DLD1 (cell line): ENCODE measurements around the gene CAMTA1.

Source experiments
- in situ Hi-C: cut with HindIII; loops from 2 replicates; pipeline ENCODE4 v1.10.0; 2017; ENCODE audit warnings: low sequenced_read_pairs

Gene CAMTA1

DNA sequence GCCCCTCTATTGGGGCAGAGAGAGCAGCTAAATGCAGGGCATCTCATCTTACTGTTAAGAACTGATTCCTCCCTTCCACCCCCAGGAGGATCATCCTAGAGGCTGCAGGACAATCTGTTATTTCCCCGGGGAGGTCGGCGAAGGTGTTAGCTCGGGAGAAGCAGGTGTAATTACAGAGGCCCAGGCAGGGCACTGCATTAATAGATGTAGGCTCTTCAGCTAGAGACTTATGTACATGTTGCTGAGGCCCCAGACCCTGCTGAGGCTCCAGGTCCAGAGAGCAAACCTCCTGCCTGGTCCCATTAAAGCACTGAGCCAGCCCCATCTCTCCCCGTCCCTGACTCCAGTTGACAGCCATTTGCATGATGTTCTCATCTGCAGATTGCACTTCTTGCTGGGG lies 665.6 kb downstream of the CAMTA1 start:
- in situ Hi-C loops, result no loop called here

DNA sequence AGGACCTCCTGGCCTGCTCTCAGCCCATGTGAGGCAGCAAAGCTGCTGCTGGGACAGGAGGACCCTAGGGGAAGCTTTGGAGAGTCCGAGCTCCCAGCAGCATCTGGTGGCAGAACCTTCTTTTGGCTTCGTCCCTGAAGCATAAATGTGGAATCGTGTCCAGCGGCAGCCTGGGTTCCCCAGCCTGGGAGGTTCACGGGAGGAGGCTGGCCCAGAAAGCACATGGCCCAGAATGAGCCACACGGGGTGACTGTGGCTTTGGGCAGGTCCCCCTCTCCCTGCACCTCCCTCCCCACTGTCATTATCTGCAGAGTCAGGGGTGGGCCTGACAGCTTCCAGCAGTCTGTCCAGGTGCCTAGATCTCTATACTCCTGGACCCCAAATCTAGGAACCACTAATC lies 667.8 kb downstream of the CAMTA1 start:
- in situ Hi-C loops, result no loop called here

DNA sequence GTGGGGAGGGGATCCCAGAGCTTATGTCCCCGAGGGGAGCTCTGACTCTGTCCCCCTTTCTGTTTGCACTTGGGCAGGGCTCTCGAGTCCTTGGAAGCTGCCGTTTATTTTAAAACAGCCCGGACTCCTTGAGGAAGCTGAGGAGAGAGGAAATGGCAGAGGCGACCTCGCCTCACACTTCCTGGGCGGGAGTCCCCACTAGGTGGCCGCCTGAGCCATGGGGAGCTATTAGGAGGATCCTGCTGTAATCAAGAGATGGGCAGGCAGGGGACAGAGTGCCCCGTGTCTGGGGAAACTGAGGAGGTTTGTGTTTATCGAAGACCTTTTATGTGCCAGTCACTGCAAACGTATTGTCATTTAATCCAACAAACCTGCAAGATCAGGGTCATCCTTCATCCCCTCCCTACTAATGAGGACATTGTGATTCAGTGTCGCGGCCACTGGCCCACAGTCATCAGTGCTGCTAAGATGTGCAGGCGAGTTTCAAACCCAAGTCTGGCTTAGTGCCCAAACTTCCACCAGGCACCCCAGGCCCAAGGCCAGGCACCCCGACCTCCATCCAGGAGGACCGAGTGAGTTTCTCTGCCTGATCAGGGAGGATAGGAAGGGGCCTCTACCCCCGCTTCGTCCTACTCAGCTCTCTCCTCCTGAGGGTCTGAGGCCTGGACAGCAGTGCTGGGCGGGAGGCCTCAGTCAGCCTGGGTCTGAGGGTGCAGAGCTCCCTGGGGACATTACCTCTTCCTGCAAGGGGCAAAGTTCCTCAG lies 669.0 kb downstream of the CAMTA1 start:
- in situ Hi-C loops, result no loop called here

DNA sequence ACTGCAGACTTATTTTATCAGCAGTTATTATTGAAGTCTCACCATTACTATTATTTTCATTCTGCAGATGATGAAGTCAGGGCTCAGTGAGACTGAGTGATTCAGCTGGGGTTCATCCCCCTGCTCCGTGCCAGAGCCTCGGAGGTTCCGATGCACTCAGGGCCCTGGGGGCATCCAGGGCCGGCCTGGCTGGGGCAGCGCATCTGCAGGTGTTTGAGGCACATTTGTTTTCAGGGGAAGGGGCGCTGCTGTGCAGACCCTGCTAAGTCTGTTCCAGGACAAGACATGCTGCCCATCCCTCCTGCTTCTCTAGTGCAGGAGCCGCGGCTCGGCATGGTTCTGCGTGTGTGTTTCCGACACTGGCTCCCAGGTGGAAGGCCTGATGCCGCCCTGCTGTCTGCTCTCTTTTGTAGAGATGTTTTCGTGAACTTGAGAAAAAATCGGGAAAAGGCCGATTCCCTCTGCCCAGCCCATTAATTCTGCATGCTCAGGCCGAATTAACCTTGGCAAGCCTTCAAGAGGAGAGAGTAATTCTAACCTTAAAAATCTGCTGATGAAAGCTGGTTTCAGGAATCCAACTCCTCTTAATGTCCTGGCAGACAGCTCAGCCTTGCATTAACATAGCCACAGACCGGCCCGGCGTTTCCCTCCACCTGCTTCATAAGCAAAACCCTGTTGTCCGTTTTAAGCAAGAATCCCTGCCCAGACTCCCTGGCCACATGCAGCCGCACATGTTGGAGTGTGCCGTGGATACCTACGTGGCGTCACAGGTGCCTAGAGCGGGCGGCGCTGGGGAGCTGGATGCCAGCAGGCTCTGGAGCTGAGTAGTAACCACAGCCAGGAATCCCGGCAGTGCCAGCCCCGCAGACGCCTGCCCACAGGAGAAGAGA lies 669.9 kb downstream of the CAMTA1 start:
- in situ Hi-C loops, result no loop called here

DNA sequence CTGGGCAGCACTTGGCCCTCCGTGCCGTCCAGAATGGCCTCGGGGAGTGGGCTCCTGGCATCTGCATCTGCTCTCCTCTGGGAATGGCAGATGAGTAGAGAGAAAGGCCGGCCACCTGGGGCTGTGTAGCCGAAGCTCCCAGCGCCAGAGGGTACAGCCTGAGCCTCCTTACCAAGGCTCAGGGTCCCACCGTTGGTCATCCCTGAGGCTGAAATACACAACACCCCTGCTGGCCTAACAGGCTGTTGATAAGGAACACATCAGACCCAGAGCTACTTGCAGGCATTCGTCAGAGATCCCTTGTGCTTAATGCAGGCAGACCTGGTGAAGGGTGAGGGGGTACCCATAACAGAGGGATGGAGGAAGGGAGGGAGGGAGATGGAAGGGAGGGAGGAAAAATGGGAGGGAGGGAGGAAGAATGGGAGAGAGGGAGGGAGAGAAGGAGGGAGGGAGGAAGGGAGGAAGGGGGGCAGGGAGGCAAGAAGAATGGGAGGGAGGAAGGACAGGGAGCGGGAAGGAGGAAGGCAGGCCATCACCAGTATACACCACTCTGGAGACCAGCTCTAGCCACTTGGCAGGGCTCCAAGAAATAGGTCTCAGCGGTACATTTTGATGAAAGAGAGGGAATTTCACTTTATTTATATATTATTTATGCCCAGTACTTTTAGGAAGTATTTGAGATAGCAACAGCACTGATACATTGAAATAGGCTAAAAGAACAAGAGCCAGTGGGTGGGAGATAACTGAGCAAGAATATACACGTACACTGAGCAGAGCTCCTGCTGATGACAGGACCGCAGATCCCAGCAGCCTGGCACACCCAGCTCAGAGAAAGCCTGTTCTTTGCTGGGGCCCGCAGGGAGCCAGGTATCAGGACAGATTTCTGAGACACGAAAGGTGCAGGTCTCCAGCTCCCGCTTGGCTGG lies 670.8 kb downstream of the CAMTA1 start:
- in situ Hi-C loops, result no loop called here

DNA sequence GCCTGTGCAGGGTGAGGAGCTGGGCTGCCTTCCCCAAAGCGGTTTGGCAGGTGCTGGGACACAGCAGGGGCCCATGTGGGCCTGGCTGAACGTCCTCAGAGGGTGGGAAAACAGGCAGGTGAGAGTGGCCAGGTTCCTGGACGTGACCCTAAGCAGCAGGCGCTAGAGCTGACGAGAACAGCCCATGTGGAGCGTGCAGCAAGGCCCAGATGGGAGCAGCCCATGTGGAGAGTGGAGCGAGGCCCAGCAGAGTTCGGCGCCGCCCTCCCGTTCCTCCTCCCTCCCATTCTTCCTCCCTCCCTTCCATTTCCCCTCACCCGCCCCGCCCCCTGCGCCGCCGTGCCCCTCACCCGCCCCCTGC lies 671.4 kb downstream of the CAMTA1 start:
- in situ Hi-C loops, result no loop called here

DNA sequence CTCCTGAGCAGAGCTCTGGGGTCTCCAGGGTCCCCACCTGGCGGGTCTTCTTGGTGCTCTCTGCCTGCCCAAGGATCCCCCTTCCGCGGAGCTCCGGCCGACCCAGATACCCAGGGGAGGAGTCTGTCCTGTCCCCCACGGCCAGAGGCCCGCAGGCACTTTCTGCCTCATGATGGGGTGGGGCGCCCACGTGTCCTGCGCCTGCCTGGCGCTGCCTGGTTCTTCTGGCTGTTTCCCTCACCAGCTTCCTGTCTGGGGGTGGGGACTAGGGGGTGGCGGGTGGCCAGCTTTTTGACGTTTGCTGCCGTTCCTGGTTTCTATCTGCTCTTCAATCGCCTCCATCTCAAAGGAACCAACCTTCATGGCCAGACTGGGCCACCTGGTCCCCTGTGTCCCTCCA lies 672.6 kb downstream of the CAMTA1 start:
- in situ Hi-C loops, result no loop called here

DNA sequence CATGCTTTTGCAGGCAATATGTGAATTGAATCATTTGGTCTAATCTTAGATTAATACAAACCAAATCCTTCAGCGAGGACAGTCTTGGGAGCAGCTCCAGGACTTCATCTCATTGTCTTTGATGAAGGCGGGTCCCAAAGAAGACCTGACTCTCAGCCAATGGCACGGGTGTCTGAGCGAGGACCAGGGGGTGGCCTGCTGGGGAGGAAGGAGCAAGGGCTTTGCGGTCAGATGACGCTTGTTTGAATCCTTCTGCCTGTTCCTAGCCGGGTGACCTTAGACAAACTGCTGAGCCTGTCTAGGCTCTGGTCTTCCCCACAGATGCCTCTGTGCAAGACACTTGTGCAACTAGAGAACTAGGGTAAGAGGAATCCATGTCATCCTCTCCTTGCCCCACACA lies 673.7 kb downstream of the CAMTA1 start:
- in situ Hi-C loops, result no loop called here

DNA sequence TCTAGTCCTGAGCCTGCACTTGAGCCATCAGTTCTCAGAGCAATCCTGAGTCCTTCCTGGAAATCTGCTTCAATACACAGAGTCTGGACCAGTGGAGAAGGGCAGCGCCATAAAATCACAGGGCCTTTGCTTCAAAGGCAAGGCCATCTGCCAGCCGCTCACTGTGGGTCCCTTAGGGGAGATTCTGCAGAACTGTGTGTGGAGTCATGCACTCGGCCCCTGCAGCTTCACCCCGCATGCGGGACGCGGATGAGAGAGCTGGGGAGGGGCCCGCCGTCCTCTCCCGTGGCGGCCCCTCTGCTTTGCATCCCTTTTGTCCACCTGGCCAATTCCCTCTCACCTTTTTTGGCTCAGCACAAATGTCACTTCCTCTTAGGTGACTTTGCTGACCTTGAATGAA lies 674.7 kb downstream of the CAMTA1 start:
- in situ Hi-C loops, result no loop called here

DNA sequence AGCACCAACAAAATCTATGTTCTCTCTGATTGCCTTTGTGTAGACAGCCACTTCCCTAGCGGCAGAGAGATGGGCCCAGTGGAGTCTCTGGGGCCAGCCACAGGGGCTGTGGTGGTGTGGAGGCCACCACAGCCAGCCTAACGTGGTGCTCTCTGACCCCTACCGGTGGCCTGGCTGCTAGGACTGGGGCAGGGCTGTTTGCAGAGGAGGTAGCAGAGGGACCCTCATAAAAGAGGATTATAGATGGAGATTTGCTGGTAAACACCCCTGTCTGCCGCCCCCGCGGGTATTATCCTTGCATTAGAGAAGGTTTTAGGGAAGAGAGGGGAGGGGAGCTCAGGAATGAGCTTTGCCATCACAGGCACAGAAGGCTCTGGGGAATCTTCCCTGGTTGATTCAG lies 675.6 kb downstream of the CAMTA1 start:
- in situ Hi-C loops, result no loop called here

DNA sequence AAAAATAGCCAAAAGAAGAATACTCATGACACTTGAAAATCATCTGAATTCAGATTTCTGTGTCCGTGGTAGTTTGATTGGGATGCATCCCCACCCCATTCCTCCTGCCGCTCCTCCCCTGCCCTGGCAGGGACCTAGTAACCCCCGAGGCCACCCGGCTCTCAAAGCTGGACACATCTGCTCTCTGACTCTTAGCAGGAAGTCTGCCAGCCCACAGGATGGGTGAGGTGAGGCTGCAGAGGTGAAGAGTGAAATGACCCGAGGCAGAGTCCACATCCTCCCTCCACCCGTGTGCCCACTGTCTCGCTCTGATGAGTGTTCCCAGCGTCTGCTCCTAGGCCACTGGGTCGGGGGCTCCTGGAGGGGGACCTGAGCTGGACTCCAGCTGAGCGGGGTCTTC lies 677.4 kb downstream of the CAMTA1 start:
- in situ Hi-C loops, result no loop called here

DNA sequence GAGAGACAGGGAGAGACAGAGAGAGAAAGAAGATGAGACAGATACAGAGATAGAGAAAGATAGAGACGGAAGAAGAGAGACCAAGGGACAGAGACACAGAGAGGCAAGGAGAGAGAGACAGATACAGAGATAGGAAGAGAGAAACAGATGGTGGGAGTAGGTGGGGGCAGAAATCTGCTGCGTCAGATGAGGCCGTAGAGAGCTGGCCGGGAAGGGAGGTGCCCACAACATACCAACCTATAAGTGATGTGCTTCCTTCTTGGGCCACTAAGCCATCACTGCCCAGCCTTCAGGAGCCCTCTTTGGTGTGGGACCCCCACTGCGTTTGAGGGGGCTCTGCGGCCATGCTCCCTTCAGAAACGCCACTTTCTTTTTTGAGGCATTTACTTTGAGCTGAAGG lies 678.3 kb downstream of the CAMTA1 start:
- in situ Hi-C loops, result no loop called here

DNA sequence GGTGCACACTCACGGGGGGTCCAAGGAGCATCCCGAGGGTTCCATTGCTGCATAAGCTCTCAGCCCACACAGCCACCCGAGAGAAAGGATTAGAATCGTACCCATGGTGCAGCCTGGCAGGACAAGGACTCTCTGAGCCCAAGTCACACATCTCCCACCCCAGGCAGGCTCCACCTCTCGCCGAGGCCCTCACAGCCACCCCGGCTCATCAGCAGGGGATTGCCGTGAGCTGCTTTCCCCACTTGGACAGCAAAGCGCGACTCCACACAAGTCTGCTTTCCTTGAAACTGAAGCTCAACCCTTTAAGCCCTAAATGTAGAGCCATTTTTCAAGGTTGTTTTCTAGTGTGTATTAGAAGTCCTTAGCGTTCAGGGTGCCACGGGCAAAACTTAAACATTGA lies 679.5 kb downstream of the CAMTA1 start:
- in situ Hi-C loops, result no loop called here

DNA sequence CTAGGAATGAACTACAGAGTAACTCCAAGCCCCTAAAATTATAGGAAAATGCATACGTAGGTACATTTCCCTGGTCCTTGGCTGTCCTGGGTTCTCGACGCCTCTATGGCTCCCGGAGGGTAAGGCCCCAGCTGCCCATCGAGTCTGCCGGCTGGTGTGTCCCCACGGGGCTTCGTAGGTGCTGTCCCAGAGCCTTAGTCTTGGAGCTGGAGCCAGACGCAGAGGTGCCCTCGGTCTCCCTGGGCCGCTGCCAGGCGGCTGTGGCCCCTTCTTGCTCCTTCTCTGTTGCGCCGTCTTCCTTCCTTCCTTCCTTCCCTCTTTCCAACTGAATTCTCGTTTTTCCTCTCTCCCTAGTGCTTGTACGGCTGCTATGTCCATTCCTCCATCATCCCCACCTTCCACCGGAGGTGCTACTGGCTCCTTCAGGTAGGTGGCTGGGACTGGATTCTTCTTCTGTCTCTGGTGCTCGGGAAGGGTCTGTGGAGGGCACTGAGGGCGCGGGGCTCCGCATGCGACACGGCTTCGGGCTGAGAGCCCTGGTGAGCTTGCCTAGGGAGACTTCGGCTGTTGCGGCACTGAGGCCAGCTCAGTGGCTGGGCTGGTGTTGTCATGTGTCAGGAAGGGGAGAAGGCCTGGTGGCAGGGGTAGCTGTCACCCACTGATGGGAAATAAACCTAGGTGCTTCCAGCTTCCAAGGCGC lies 682.4 kb downstream of the CAMTA1 start:
- in situ Hi-C loops, result no loop called here

DNA sequence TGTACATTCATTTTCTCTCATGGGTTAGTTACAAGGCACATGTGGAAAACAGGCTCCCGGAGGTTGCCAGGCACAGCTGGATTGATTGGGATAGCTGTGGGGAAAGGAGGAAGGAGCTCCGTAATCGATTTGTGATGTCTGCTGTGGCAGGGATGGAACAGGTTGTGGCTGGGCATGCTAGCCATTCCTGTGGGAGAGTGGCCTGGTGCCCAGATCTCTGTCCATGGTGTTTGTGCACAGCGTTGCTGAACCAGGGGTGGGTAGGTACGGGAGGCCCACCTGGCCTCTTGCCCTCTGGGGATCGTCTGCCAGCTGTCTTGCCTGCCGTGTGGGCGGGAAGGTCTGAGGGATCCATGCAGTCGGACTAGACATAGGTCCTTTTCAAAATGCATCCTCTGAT lies 683.0 kb downstream of the CAMTA1 start:
- in situ Hi-C loops, result no loop called here

DNA sequence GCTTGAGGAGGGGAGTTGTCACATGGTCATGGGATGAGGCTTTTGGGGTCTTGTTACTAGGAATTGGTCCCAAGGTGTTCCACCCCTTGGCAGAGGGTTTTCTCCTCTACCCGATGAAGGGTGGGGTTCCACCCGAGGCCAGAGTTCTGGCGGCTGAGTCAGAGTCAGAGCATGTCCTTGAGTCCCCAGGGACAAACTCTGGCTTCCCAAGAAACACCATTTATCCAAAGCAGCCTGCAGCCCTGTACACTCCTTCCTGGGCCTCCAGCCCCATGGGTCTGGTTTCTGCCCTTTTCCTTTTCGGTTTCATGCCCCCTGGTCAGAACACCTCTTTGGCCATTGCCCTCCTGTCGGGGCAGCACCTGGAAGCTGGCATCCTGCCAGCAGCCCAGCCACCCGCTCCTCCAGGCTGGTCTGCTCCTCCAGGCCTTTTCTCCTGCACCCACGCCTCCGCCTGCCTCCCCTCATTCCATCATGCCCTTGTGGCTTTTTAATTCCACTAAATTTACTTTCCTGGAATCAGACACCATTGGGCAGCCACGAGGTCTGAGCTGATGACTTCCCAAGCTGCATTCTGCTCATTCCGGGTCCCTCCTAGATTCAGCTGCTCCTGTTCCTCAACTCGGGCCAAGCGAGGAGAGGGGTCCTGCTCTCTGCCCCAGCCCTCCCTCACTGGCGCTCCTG lies 684.1 kb downstream of the CAMTA1 start:
- in situ Hi-C loops, result no loop called here

DNA sequence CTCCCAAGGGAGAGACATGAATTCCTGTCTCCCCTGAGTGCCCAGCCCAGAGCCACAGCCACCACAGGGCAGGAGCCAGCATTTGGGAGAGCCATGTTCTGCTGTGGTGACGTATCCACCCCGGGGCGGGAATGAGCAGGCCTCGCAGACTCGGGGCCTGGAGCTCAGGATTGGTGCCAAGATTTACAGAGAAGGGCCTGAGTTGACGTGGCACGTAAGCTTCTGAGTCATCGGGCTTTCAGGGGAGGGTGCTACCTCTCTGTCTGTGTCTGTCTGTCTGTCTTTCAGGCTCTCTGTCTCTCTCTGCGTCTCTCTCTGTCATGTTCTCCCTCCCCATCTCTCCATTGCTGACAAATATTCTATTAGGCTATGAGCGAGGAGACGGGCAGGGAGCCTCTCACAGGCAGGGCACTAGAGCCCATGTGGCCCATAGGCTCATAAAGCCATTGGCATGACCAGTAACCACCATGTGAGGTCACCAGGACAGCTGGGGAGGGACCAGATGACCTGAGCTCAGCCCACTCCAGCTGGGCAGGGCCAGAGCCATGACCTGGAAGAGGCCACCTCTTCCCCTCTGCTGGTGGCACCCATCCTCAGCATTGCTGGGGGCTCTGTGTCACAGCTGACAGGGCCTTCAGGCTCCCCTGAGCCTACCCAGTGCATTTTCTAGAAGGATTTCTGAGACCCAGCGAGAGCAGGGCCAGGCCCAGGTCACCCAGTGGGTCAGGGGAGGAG lies 685.8 kb downstream of the CAMTA1 start:
- in situ Hi-C loops, result no loop called here

DNA sequence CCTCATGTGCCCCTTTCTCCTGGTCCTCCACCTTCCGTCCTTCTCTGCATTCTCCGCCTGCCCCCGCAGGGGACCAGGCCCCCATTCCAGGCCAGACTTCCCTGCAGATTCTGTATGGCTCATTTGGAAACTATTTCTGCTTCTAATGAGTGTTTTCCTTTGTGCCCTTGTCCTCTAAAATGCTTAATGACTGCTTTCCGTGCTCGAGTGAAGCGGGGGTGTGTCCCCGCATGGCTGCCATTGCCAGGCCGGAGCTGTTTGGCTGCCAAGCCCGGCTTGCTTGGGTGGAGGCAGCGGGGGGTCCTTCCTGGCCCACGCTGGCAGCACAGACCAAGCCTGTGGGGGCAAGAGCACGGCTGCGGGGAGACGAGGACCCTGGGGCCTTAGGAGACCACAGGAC lies 686.6 kb downstream of the CAMTA1 start:
- in situ Hi-C loops, result no loop called here
